HUDEP-2 (cell line): Measurements from ENCODE around the gene OR11G2.
"Not testable (repeated sequence)": the region's sequence is repeated elsewhere in the genome, so short reads cannot be mapped to it uniquely, and the experiment has no call there.

Experiments used
- DNase-seq, 76 experiments: peaks; one replicate each; lab custom pipeline; 2025; ENCODE audit not compliant: unreplicated experiment in 76 of 76; lab: John Stamatoyannopoulos, UW

OR11G2 gene

DNA sequence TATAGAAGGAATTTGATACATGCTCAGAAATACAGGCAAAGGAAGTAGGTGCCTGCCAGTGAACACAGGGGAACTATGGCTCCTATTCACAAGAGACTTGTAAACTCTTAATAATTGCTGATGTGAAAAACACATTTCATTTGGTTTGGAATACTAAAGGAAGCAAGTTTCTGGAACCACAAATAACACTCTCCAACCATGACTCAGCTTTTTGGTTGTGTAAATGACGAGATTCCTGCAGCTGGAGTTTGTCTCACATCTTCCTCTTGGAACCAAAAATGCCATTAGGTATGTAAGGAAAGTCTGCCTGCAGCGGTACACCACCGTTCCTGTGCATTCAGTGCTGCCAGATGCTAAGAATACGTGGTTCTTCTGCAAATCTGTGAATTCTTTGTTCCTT is 28.3 kb downstream of the OR11G2 start:
- DNase-seq, result no peak

DNA sequence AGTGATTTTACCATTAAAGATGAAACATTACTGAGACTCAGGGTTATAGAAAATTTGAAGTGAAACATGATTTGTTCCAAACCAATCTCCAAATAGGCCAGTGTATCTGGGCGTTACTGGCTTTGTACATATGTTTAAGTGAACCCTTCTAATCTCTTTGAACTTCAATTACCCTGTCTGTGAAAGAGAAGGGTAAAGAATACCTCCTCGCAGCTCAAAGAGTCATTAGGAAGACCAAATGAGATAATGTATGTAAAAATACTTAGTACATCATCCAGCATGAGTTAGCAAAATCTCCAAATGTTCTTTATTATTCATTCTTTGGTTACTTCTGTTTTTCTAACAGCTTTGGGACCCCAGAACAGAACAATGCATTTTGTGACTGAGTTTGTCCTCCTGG is 32.7 kb downstream of the OR11G2 start, which contains the start of gene OR11H6:
Gene OR11H6 (plus strand): TSS at position 301 of the 400 bp plus-strand sequence. CDS start 0 bp downstream, at position 301.
- no peak for DNase-seq

GRCh38 chr14:20228681-20229080 is 38.0 kb downstream of the OR11G2 start, which contains the start of gene OR11H7:
Gene OR11H7 (plus strand): TSS chr14:20228981.
- no peak for DNase-seq

DNA sequence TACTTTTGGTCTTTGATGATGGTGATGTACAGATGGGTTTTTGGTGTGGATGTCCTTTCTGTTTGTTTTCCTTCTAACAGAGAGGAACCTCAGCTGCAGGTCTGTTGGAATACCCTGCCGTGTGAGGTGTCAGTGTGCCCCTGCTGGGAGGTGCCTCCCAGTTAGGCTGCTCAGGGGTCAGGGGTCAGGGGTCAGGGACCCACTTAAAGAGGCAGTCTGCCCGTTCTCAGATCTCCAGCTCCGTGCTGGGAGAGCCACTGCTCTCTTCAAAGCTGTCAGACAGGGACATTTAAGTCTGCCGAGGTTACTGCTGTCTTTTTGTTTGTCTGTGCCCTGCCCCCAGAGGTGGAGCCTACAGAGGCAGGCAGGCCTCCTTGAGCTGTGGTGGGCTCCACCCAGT is 44.7 kb downstream of the OR11G2 start:
- not testable (repeated sequence) for DNase-seq

DNA sequence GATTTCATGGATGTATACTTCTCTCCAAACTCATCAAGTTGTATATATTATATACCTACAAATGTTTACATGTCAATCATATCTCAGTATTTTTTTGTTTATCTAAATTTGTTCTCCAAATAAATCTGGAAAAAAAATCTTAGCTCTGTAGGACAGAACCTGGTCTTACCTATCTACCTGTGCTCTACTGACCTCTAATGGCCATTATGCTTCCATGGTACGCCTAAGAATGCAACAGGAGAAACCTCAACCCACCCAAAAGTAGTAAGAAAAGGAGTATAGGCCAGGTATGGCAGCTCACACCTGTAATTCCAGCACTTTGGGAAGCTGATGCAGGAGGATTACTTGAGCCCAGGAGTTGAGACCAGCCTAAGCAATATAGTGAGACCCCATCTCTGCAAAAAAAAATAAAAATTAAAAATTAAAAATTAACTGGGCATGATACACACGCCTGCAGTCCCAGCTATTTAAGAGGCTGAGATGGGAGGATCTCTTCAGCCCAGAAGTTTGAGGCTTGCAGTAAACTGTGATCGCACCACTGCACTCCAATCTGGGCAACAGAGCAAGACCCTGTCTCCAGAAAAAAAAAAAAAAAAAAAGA is 57.0 kb downstream of the OR11G2 start:
- DNase-seq, result peak in 4 of 76 experiments; percentile 2 to 25 (median 17)
